ENCODE measurements around the gene LITAFD.
A peak's percentile ranks its signal among the peaks of the same experiment; 100 is the strongest.

The LITAFD gene

GRCh38 chr16:8921347-8921984 lies 39.3 kb downstream of the LITAFD start:
- DNase-seq: no peak

DNA sequence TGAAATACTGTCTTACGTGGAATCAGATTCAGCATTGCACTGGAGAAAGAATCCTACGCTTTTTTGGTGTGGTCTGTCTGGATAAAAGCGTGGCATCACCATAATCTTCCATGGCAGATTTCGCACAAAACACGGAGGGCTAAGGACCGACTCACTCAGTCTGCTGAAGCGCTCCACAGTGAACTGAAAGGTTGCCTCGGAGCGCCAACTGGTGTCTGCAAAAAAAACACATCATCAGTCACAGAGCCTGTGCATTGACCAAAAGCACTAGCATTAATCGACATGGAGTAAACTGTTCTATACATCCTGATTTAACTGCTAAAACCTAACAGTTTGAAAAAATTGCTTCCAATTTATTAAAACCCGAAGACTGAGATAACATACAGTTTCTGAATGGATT lies 41.0 kb downstream of the LITAFD start:
- no peak for DNase-seq

DNA sequence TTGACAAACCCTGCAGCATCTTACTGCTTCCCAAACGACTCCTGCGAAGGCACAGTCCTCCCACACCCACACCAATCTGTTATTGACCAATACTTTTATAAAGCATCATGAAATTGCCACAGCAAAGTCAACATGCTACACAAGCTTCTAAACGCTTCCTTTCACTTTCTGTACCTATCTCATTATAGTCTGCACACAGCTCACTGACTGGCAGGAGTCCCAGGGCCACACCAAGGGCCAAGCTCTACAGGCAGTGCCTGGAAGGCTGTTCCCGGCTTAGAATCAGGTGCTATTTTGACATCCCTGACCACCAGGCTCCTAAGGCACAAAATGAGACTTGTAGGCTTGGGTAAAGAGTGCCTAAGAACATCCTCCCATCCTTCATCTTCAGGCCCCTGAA lies 42.1 kb downstream of the LITAFD start:
- DNase-seq: no peak

DNA sequence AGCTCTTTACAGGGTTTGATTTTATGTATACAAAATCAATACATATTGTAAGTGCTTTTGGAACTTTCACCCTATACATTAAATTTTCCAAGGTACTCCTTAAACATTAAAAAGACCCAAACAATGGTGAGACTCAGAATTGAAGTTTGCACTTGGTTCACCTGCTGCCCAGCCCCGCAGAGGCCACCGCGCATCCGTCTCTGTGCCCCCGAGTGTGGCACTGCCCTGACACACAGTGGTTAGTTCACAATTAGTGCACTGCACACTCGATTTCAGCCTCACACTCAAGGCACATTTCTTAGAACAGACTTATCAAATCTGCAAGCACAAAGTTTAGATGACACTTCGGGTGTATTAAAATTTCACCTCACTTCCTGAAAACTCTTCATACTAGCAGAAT lies 43.3 kb downstream of the LITAFD start:
- no peak for DNase-seq

- DNase-seq: no peak
Observed at GRCh38 chr16:8926827-8927226, 44.7 kb downstream of the LITAFD start.

DNA sequence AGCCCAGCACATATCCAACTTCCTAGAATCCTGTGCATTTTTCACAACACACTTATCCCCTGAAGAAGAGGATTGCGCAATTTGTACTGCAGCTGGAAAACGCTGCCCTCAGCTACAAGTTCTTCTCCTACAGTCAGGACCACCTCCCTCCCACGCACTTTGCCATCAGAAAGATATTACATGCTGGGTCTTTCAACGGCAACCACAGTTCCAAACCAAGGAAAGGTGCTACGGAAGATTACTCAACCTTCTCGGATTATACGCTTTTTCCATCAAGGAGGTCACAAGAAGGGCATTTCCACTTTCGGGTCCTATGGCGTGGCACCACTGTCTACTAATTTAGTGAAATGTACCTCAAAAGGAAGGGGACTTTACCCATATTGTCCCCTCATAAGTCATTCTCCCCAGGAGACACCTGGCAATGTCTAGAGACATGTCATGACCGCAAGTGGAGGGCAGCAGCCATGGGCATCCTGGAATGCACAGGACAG lies 46.4 kb downstream of the LITAFD start:
- DNase-seq: no peak

- DNase-seq: peak; percentile 77
Observed at GRCh38 chr16:8929086-8929748, 47.1 kb downstream of the LITAFD start.

- DNase-seq: no peak
Observed at GRCh38 chr16:8931859-8932258, 49.7 kb downstream of the LITAFD start.

- no peak for DNase-seq
Observed at GRCh38 chr16:8934601-8935000, 52.5 kb downstream of the LITAFD start.
